HG03432 (cell line): Measurements from ENCODE around the gene UNG.
"Not testable (repeated sequence)": the region's sequence is repeated elsewhere in the genome, so short reads cannot be mapped to it uniquely, and the experiment has no call there.

Experiments used
- ATAC-seq: cut with Tn5 transposase; IDR thresholded peaks from one replicate; pipeline ENCODE4 v1.9.1; 2021; ENCODE audit warnings: mild to moderate bottlenecking, moderate library complexity; ENCODE audit not compliant: unreplicated experiment

UNG gene

GRCh38 chr12:109097435-109098182 lies at the start of gene UNG:
Gene UNG, plus strand, starts transcription at chr12:109097597. Its CDS starts 83 bp downstream, at chr12:109097680.
- ATAC-seq, result peak; percentile 88

DNA sequence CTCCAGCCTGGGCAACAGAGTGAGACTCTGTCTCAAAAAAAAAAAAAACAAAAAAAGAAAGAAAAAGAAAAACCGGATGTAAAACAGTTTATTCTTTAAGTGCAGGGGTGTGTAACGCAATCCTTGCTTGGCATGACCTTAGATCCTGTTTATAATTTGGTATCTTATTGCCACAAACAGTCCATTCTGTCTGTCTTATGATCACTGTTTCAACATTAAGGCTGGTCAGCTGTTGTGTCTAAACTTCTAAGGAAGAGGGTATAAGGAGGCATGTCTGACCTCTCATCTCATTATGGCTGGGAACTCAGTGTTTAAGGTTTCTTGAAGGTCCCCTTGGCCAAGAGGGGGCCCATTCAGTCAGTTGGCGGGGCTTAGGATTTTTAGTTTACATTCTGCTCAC lies 48.7 kb upstream of the UNG start:
- ATAC-seq, result not testable (repeated sequence)

DNA sequence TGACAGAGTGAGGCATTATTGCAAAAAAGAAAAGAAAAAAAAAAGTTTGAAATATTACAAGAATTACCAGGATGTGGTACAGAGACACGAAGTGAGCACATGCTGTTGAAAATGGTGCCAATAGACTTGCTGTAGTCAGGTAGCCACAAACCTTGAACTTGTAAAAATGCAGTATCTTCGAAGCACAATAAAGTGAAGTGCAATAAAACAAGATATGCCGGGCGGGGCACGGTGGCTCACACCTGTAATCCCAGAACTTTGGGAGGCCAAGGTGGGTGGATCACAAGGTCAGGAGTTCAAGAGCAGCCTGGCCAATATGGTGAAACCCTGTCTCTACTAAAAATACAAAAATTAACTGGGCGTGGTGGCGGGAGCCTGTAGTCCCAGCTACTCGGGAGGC lies 47.6 kb upstream of the UNG start:
- ATAC-seq, result not testable (repeated sequence)

DNA sequence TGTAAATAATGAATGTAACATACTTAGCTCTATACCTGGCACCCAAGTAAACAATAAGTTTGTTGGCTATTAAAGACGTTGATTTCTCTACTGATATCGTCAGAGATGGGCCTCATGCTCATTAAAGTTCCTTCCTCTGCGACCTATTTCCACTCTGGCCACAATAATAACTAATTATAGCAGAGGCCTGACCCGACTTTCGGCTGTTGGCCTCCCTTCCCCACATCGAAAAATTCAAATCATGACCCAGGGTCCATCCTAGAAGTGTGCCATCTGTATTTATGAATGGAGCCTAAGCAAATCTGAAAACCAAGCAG lies 45.3 kb upstream of the UNG start:
- no peak for ATAC-seq

DNA sequence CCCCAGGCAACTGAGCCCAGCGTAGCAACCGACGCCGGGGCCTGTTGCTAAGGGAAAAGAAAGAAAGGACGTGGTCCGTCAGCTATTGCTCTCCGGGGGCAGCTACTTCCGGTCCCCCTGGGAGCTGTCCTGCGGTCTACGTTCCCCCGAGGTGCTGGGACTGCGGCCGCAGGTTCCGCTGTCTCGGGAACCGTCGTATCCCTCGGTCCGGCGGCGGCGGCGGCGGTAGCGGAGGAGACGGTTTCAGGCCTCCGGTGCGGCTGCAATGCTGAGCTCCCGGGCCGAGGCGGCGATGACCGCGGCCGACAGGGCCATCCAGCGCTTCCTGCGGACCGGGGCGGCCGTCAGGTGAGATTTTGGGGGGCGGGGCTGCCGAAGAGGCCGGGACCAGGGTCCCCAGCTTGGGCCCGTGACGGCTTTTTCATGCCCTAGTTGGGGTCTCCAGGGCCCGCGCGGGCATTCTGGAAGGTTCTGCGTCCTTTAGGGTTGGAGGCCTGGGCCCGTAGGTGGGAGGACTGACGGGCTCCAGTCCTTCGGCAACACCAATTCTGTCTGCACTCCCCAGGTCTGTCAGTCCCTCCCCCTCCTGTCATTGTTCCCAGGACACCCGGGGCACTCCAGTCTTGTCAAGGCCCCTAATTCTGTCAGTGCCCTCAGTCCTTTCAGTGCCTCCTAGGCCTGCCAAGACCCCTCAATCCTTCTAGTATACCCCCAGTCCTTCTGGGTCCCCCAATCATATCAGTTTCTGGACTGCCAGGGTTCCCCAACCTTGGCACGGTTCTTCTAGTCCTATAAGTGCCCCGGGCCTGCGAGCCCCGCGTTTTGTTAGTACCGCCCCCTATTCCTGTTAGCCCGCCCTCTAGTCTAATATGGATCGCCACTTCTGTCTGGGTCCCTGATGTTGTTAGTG lies 44.7 kb upstream of the UNG start, which contains the start of gene USP30:
Gene USP30 (plus strand): TSS at position 163 of the 910 bp plus-strand sequence. CDS start 103 bp downstream, at position 266.
- ATAC-seq, result peak; percentile 79

DNA sequence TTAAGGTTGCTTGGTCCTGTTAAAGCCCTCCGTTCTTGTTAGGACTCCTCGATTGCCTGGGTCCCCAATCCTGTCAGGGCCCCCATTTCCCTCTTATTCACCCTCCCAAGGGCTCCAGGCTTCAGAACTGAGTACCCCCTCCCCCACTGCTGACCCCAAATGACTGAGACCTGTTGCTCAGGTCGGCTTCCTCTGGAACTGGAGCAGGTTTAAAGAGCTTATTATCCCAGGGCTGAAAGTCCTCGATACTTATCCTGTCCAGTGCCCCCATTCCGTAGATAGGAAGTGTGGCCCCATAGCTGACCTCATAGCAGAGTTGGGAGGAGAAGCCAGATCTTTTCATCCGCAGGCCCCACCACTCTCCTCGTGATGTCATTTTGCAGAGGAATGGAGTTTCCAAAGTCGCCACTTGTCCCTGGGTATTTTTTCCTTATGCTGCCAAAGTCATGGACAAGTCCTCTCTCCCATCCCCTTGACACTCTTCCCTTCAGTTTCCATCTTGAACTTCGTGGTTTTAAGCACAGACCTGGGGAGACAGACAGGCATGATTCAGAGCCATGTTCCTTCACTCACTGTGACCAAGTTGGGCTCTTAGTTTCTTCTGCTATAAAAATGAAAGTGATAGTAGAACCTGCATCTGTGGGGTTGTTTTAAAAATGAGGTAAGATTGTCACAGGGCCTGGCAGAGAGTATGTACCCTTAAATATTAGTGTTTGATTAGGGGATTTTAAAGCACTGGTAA lies 43.8 kb upstream of the UNG start:
- ATAC-seq, result peak; percentile 46

DNA sequence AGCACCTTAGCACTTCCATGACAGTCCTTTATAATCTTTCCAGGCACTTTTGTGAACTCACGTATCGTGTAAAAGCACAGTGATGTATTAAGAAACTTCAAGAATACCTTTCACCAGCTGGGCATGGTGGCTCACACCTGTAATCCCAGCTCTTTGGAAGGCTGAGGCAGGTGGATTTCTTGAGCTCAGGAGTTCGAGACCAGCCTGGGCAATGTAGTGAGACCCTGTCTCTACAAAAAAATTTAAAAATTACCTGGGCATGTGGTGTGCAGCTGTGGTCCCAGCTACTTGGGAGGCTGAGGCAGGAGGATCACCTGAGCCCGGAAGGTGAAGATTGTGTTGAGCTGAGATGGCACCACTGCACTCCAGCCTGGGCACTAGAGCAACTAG lies 43.3 kb upstream of the UNG start:
- not testable (repeated sequence) for ATAC-seq

DNA sequence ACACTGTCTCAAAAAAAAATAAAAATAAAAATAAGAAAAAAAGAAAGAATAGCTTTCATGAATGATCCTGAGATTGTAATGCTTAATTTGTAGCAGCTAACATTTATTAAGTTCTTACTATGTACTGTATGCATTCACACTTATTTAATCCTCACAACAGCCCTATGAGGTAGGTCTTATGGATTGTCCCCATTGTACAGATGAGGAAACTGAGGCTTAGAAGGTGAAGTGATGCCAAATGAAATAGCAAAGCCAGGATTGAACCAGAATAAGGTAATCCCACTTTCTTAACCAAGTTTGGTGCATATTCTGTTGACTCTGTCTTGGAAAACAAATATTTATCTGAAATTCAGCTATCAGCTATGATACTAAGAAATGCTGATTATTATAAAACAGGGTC lies 42.9 kb upstream of the UNG start:
- no peak for ATAC-seq

GRCh38 chr12:109056891-109057290 lies 40.5 kb upstream of the UNG start:
- no peak for ATAC-seq

- no peak for ATAC-seq
Measured at GRCh38 chr12:109057376-109057775, 40.0 kb upstream of the UNG start.

GRCh38 chr12:109058773-109059172 lies 38.6 kb upstream of the UNG start:
- ATAC-seq, result no peak

GRCh38 chr12:109064143-109064542 lies 33.3 kb upstream of the UNG start:
- no peak for ATAC-seq

DNA sequence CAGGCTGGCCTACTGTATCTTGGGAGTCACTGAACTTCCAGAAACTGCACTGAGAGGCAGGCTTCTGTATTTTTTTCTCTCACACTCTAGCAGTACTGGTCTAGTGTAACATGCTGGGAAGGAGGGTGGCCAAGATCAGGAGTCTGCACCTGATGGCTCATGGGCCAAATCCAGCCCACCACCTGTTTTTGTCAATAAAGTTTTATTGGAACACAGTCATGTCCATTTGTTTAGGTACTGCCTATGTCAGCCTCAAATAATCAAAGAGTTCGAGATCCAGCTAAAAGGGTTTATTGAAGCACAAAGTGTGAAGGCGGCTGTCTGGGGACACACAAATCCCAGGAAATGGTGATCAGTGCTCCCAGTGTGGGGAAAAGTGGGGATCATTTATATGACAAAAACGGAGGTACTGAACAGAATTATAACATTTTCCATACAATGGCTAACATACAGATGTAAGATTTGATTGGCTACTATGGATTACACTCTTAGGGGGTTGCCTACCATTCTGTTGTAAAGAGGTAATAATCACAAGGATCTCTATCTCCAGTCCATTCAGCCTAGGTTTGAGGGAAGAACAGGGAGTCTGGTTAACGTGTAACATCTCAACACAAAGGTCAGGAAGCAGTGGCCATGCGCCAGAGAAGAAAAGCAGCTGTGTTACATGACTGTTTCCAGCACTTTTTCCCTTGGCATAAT lies 32.1 kb upstream of the UNG start:
- ATAC-seq, result no peak

GRCh38 chr12:109065853-109066193 lies 31.6 kb upstream of the UNG start:
- no peak for ATAC-seq

- no peak for ATAC-seq
Measured at GRCh38 chr12:109069307-109070271, 27.8 kb upstream of the UNG start.

GRCh38 chr12:109074866-109075265 lies 22.5 kb upstream of the UNG start:
- ATAC-seq, result no peak

- ATAC-seq, result no peak
Measured at GRCh38 chr12:109082751-109083150, 14.6 kb upstream of the UNG start.

DNA sequence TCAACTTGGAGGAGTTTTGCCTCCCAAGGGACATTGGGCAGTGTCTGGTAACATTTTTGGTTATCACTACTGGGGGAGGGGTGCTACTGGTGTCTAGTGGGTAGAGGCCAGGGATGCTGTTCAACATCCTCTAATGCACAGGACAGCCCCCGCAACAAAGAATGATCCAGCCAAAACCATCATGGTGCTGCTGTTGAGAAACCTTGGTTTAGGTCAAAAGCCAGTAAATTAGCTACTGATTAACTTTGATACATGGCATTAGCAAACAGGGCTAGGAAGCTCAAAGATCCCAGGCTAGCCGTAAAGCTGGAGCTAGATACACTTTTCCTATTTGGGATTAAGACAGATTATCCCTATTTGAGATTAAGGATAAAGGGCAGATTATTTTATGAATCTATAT lies 13.0 kb upstream of the UNG start:
- ATAC-seq, result no peak

DNA sequence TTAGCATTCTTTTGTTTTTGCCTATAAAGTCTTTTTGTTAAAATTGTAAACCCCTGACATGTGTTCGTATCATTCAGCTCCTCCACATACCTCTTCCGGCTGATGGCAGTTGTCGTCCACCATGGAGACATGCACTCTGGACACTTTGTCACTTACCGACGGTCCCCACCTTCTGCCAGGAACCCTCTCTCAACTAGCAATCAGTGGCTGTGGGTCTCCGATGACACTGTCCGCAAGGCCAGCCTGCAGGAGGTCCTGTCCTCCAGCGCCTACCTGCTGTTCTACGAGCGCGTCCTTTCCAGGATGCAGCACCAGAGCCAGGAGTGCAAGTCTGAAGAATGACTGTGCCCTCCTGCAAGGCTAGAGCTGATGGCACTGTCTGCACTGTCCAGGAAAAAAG lies 11.8 kb upstream of the UNG start:
- ATAC-seq, result no peak

DNA sequence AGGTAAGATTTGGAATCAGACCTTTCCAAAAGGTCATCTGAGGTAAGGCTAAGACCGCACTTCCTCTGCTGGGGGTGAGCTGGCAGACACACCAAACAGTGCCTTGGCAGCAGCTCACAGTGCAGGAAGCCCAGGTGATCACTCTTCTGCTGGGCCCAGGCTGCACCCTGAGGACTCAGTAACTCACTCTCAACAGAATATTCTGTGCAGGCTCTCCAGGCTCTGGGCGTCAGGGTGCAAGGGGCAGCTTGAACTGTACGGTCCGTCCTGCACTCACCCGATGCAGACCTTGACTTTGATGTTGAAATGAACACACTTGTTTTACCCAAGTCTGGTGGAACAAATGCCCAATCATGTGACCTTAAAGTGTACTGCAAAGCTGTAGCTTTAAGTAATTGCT lies 10.1 kb upstream of the UNG start:
- ATAC-seq, result no peak
